PFSK-1 (cell line): ENCODE measurements around the gene NPAS2.

ENCODE experiments used
- FOXP2 ChIP-seq: optimal IDR thresholded peaks from 2 replicates; pipeline ENCODE3; 2011; ENCODE audit warnings: borderline replicate concordance, control low read depth, inconsistent platforms; ENCODE audit not compliant: insufficient read depth; ENCODE audit errors: extremely low read length, extremely low read depth
- POLR2AphosphoS5 ChIP-seq: IDR thresholded peaks from 2 replicates; pipeline ENCODE4 v1.6.1; 2012; ENCODE audit warnings: low read depth, mild to moderate bottlenecking, control low read depth, low read length, moderate library complexity
- SIN3A ChIP-seq: IDR thresholded peaks from 2 replicates; pipeline ENCODE4 v1.6.1; 2012; ENCODE audit warnings: mild to moderate bottlenecking, low read length, moderate library complexity, borderline replicate concordance; ENCODE audit not compliant: insufficient read depth
- TAF1 ChIP-seq: IDR thresholded peaks from 2 replicates; pipeline ENCODE4 v1.6.1; 2012; ENCODE audit warnings: low read length, control low read depth, borderline replicate concordance; ENCODE audit not compliant: insufficient read depth
- TF ChIP-seq, protein P1 (sequence below), 2 experiments: IDR thresholded peaks; 2 replicates each; pipeline versions ENCODE4 v1.6.1 to v1.8.0; 2011 to 2012; ENCODE audit warnings: low read depth in 2 of 2, low read length in 2 of 2, control low read depth in 1 of 2, inconsistent platforms in 1 of 2, mild to moderate bottlenecking in 1 of 2, moderate library complexity in 1 of 2; ENCODE audit not compliant: insufficient read depth in 1 of 2

Gene NPAS2

DNA sequence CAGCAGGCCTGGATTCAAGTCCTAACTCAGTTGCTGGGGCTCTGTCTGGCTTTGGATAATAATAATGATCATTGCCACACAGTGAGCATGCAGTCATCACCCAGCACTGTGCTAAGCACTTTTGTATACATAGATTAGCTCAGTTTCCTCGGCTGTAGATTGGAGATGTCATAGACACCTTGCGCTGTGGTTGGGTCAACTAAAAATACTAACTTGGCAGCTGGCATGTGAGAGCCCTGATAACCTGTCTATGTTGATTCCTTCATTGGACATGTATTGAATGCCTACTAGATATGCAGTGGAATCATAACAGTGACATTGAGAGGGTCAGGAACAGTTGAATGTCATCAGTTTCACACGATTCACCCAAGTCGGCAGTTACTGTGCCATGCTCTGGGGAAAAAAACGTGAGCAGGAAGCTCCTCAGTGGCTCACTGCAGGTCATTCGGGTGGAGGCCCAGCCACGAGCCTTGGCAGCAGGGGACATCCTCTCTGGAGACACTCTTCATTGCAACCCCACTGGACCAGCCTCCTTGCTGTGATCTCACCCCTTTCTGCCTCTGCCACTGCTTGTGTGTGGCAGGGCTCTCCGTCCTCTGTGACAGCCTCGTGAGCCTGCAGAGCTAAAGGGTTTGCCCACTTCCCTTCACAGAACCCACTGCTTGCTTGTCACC is 85.3 kb downstream of the NPAS2 start:
- TF ChIP-seq, protein P1, sequence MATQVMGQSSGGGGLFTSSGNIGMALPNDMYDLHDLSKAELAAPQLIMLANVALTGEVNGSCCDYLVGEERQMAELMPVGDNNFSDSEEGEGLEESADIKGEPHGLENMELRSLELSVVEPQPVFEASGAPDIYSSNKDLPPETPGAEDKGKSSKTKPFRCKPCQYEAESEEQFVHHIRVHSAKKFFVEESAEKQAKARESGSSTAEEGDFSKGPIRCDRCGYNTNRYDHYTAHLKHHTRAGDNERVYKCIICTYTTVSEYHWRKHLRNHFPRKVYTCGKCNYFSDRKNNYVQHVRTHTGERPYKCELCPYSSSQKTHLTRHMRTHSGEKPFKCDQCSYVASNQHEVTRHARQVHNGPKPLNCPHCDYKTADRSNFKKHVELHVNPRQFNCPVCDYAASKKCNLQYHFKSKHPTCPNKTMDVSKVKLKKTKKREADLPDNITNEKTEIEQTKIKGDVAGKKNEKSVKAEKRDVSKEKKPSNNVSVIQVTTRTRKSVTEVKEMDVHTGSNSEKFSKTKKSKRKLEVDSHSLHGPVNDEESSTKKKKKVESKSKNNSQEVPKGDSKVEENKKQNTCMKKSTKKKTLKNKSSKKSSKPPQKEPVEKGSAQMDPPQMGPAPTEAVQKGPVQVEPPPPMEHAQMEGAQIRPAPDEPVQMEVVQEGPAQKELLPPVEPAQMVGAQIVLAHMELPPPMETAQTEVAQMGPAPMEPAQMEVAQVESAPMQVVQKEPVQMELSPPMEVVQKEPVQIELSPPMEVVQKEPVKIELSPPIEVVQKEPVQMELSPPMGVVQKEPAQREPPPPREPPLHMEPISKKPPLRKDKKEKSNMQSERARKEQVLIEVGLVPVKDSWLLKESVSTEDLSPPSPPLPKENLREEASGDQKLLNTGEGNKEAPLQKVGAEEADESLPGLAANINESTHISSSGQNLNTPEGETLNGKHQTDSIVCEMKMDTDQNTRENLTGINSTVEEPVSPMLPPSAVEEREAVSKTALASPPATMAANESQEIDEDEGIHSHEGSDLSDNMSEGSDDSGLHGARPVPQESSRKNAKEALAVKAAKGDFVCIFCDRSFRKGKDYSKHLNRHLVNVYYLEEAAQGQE (IDR thresholded peaks at IDR 0.05; ENCODE audit: insufficient read depth in 1 of 2, low read depth in 2 of 2, low read length in 2 of 2) = no peak
- TF ChIP-seq FOXP2 (no peak), SIN3A (no peak), POLR2AphosphoS5 (no peak), TAF1 (no peak)

DNA sequence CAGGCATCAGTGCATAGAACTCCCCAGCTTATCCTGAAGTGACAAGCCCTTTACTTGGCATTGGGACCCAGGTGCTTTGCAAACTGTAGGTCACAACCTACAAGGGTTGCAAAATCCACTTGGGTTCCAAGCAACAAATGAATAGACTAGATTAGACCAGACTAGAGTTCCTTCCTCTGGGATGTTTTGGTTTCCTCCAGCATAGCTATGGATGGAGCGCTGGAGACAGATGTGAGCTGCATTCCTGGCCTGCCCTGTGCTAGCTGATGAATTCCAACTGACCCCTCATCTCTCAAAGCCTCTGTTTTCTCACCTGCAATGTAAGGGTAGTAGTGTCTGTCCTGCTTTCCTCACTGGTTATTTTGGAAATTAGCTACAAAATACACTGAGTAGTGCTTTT is 86.2 kb downstream of the NPAS2 start:
- TF ChIP-seq SIN3A (no peak), FOXP2 (no peak), TAF1 (no peak), POLR2AphosphoS5 (no peak)
- TF ChIP-seq, protein P1 (IDR thresholded peaks at IDR 0.05; ENCODE audit: insufficient read depth in 1 of 2, low read depth in 2 of 2, low read length in 2 of 2) = no peak

DNA sequence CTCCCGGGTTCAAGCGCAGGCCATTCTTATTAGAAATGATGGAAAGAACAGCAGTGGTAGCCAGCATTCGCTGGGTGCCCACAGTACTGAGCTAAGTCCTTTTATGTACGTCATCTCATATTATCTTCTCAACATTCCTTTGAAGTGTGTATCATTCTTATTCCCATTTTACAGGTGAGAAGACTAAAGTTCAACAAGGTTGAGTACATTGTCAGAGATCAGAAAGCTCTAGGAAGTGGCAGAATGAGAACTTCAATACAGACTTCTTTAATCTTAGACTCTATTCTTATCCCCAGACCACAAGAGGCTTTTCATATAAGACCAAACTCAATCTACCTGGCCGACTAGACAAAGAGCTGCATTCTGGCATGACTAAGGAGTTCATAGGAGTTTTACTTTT is 86.7 kb downstream of the NPAS2 start:
- no peak for TF ChIP-seq POLR2AphosphoS5
- TF ChIP-seq FOXP2 = no peak
- TF ChIP-seq, protein P1 (IDR thresholded peaks at IDR 0.05; ENCODE audit: insufficient read depth in 1 of 2, low read depth in 2 of 2, low read length in 2 of 2) = no peak
- TF ChIP-seq TAF1 = no peak
- no peak for TF ChIP-seq SIN3A

DNA sequence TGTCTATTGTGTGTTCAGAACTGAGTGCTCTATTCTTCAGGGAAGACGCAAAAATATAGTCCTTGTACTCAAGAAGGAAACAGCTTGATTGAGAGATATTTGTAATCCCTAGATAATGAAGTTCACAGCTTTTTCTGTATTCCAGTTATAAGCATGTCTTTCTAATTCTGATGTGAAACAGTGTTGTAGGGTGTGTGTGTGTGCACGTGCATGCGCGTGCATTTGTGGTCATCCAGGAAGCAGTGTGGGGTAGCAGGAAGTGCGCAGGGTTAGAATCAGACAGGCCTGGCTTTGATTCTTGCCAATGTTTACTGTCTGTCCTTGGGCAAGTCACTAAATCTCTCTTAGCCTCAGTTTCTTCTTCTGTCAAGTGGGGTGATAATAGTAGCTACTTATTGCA is 87.9 kb downstream of the NPAS2 start:
- no peak for TF ChIP-seq TAF1
- no peak for TF ChIP-seq POLR2AphosphoS5

DNA sequence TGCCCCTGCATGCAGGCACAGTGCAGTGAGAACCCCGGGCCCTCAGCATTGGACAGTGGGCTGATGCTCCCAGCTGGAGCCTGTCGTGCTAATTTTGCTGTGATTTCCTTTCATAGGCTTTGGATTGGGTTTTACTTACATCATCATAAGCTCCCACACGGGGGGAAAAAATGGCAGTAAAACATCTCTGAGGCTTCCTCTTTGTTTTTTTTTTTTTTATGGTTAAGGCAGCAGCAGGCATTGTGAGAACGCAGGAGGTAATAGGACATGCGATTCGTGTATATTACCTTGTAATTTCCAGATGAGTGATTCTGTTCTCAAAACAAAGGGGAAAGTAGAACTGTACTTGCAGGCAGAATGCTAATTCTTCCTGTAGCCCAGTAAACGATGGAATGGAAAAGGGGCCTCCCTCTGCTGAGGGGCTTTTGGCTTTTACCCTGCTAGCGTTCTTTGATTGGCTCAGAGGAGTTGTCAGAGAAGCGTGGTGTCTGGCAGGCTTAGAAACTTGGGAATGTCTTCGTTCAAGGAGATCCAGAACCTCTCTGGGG is 89.7 kb downstream of the NPAS2 start:
- TF ChIP-seq, protein P1 (IDR thresholded peaks at IDR 0.05; ENCODE audit: insufficient read depth in 1 of 2, low read depth in 2 of 2, low read length in 2 of 2) = no peak
- TF ChIP-seq FOXP2 = no peak
- no peak for TF ChIP-seq POLR2AphosphoS5
- no peak for TF ChIP-seq SIN3A
- no peak for TF ChIP-seq TAF1
